RPMI7951 (cell line): ENCODE results near the gene CEMP1. TPM values are rescaled to one million over a fixed set of nuclear protein-coding genes. Genes with fewer than 3 reads are reported as not detected.
"Not testable (repeated sequence)": the region's sequence is repeated elsewhere in the genome, so short reads cannot be mapped to it uniquely, and the experiment has no call there.

Experiments used
- DNase-seq: peaks from one replicate; pipeline ENCODE4 v3.0.0-alpha.2; 2012; ENCODE audit warnings: low read depth
- total RNA-seq: library from RNA; depleted of rRNA; stranded (reverse); fragments of >200 nt; shearing (Covaris generic); gene quantifications from 2 replicates; pipeline ENCODE4 v1.2.3, GENCODE V29; 2014

The CEMP1 gene
- total RNA-seq, 1 experiment from 2014 or later: not detected

GRCh38 chr16:2537451-2538379 is 6.5 kb upstream of the CEMP1 start, which contains the start of gene PDPK1:
TSS of gene PDPK1 (plus strand) at chr16:2538021. CDS start at chr16:2538113, 92 bp downstream.
- DNase-seq: peak; percentile 91

DNA sequence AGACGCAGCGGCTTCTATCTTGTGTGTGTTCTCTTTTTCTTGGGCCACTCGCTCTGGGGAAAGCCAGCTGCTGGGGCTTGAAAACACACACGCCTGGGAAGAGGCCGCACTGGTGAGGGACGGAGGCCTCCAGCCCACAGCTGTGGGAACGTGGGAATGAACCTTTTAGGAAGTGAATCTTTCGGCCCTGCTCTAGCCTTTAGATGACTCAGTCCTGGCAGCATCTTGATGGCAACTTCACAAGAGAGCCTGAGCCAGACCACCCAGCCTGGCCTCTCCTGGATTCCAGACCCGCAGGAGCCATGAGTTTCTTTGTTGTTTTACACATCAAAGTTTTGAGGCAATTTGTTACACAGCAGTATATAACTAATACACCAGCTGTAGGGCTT is 4.4 kb upstream of the CEMP1 start:
- DNase-seq: peak; percentile 50

- DNase-seq: not testable (repeated sequence)
Measured at GRCh38 chr16:2534335-2534734, 3.1 kb upstream of the CEMP1 start.

GRCh38 chr16:2533912-2534311 is 2.7 kb upstream of the CEMP1 start:
- no peak for DNase-seq

DNA sequence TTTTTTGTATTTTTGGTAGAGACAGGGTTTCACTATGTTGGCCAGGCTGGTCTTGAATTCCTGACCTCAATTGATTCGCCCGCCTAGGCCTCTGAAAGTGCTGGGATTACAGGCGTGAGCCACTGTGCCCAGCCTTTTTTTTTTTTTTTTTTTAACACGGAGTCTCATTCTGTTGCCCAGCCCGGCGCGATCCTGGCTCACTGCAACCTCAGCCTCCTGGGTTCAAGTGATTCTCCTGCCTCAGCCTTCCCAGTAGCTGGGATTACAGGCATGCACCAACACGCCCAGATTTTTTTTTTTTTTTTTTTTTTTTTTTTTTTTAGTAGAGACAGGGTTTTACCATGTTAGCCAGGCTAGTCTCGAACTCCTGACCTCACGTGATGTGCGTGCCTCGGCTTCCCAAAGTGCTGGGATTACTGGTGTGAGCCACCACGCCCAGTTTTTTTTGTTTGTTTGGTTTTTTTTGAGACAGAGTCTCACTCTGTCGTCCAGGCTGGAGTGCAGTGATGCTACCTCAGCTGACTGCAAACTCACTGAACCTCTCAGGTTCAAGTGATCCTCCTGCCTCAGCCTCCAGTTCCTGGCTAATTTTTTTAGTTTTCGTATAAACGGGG is 2.0 kb upstream of the CEMP1 start:
- not testable (repeated sequence) for DNase-seq

DNA sequence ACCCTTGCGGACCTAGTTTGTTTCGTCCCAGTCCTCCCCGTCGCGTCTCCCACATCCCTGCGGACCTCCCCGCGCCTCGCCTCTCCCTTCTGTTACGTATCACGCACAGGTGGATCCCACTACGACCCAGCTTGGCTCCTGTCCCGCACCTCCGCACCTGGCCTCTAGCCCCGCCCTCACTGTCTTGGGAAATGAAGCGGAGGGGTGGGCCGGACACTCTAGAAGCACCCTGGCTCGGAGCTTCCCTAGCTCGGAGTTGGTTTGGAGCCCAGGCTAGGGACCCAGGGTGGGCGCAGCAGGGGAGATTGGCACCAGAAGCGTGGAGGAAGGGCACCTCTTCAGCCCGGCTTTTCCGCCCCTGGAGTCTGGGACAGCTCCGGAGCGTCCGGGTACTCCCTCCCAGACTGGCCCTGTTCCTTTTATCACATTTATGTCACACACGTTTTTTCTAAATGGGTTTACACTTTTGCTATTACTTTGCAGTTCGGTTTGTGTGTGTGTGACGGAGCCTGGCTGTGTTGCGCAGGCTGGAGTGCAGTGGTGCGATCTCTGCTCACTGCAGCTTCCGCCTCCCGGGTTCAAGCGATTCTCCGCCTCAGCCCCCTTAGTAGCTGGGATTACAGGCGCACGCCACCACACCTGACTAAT is 1.4 kb upstream of the CEMP1 start:
- DNase-seq: peak; percentile 38

- peak; percentile 94 for DNase-seq
Measured at GRCh38 chr16:2531696-2532493, 687 bp upstream of the CEMP1 start.

- no peak for DNase-seq
Measured at GRCh38 chr16:2530629-2531318, 434 bp downstream of the CEMP1 start.

DNA sequence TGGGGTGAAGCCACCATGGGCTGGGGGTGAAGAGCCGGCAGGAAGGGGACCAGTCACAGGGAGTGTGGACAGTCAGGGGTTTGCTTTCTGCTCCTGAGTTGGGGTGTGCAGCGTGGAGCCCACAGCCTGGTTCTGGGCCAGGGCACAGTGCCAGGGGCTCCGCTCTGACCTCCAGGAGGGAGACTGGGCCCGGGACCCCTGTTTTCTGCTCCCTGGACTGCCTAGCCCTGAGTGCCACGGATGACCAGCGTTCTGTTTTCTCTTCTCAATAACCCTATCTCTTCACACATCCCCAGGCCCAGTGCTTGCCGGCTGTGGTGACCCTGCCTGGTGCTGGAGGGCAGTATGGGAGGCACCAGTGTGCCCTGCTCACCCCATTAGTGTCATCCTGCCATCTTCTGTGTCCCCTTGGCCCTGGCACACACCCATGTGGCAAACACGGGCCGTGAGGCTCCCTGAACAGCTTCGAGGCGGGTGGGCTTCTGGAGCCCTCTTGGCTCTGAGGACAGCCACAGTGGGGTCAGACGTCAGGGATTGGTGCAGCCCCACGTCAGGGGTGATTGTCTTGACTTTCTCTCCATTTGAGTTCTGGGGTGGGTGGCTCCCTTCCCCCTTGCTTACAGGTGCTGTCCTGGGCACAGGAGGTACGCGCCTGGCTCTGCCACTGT is 1.1 kb downstream of the CEMP1 start:
- DNase-seq: no peak

- no peak for DNase-seq
Measured at GRCh38 chr16:2529061-2529931, 1.9 kb downstream of the CEMP1 start.

DNA sequence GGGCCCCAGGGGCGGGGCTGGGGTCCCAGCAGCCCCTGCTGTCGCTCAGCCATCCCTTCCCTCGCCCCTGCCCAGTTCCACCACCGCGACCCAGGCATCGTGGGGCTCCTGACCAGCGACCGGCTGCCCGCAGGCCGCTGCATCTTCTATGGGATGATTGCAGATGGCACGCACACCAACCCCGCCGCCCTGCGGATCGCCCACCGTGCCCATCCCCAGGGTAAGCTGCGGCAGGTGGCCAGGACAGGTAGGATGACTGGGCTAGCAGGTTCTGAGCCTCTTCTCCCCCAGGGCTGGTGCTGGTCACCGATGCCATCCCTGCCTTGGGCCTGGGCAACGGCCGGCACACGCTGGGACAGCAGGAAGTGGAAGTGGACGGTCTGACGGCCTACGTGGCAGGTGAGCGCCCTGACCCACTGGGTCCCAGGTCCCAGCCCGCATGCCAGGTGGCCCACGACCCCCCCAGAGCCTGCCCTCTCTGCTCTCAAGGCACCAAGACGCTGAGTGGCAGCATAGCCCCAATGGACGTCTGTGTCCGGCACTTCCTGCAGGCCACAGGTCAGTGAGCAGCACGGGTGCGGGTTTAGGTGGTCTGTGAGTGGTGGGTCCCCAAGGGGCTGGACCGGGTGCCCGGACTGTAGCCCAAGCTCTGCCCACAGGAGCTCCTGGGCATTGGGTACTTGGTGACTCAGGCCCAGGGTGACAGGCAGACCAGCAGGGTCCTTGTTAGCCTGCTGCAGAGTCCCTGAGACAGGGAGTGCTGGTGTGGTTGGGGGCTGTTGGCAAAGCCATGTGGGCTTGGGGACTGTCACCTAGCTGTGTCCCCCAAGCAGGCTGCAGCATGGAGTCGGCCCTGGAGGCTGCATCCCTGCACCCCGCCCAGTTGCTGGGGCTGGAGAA is 2.8 kb downstream of the CEMP1 start:
- no peak for DNase-seq

DNA sequence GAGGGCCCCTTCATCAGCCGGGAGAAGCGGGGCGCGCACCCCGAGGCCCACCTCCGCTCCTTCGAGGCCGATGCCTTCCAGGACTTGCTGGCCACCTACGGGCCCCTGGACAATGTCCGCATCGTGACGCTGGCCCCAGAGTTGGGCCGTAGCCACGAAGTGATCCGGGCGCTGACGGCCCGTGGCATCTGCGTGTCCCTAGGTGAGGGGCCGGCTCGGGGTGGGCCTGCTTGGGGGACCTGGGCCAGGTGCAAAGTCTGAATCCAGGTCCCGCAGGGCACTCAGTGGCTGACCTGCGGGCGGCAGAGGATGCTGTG is 3.5 kb downstream of the CEMP1 start:
- no peak for DNase-seq

DNA sequence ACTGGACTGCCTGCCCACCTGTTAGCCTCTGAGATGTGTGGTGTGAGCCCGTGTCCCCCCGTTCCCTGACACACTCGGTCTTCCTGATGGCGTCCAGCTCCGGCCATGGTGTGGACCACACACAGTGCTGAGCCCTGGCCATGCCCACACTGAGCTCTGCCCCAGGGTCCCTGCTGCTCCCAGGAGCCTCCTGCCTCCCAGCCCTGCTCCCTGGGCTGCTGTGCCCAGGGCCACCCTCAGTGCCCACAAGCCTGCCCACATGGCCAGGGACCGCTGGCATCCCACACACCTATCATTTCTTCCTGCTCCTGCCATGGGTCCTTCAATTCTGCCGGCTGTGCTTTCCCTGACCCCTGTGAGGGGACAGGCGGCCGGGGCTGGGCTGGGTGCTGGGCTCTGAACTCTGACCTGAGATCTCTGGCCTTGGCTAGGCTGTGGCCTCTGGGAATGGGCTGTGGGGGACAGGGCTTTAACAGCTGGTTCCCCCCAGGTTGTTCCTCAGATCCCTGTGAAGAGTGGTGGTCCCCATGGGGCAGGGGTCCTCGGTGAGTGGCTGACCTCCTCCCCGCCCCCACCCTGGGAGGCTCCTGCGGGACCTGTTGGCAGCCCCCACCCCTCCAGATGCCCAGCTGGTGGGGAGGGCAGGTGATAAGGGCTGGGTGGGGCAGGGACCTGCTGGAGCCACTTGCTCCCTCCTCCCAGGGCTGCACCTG is 4.0 kb downstream of the CEMP1 start:
- no peak for DNase-seq

DNA sequence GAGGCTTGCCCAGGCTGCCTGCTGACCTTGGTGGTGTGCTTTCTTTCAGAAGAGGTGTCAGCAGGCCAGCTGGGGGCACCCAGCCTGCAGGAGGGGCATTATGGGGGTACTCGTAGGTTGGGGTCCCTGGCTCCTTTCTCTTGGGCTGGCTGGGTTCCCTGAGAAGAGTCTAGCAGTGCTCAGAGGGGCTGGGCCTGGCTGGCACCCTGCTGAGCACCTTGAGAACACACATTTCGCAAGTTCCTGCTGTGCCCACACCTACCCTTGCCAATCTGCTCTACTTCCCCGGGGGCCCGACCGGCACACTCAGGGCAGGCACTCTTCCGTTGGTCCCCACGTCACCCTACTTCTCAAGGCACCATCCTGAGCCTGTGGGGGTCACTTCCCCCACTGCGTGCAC is 5.1 kb downstream of the CEMP1 start:
- no peak for DNase-seq

DNA sequence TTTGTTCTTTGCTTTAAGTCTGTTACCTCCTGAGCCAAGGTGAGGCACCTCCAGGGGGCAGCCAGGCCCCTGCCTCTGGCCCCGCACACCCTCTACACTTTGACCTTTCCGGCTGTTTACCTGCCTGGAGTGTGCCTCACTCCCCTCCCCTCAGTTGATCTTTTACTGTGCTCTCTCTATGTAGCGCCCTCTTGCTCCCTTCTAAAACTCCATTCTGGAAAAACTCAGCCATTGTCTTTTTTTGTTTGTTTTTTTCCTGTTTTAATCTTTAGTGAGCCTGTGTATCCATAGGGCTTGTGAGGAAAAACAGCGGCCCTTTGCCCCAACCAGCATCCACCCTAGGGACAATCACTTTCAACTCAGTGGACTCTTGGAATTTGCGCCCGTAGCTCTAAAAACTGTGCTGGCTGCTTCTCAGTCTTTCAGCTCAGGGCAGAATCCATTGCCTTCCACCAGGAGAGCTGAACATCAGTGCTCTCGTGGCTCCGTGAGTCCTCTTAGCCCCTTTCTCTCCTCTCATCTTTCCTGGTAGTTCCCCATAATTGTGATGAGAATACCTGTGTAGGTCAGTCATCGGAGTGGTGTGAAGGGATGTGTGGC is 6.8 kb downstream of the CEMP1 start:
- DNase-seq: no peak

GRCh38 chr16:2523801-2524231 is 7.4 kb downstream of the CEMP1 start:
- DNase-seq: no peak

DNA sequence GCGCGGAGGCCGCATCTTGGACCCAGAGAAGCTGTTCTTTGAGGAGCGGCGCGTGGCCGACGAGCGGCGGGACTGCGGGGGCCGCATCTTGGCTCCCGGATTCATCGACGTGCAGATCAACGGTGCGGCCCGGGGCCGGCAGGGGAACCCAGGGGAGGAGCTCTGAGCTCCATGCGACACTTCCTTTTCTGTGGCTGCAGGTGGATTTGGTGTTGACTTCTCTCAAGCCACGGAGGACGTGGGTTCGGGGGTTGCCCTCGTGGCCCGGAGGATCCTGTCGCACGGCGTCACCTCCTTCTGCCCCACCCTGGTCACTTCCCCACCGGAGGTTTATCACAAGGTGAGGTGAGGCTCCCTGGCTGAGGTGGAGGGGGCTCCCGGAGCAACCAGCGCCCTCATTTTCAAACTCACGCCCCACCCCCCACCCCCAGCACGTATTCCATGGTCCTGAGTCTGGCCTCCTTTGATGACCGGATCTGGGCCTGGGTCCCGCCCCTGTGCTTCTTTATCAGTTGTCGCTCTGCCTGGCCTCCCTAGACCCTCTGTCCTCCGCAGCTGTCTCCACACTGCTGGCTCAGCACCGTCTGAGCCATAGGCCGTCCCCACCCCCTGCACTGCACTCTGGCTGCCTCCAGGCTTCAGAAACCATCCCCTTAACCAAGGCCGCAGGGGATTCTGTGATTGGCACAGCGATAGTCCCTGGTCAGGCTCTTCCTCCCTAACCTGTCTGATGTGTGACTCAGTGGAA is 10.2 kb downstream of the CEMP1 start:
- DNase-seq: no peak
